GM11168 (cell line): ENCODE results near the gene TCF7L1.

Experiments
- in situ Hi-C: fragments of 300-500 bp; cut with MboI; formaldehyde crosslinking; loops from one replicate; pipeline ENCODE4 v1.12.0; 2022; ENCODE audit warnings: low sequenced_read_pairs; ENCODE audit not compliant: unreplicated experiment

TCF7L1 gene

GRCh38 chr2:85266146-85267041 lies 133.2 kb downstream of the TCF7L1 start:
- in situ Hi-C loops, result no loop called here

GRCh38 chr2:85269959-85270358 lies 136.8 kb downstream of the TCF7L1 start:
- in situ Hi-C loops, result no loop called here

GRCh38 chr2:85272357-85272756 lies 139.2 kb downstream of the TCF7L1 start:
- in situ Hi-C loops, result no loop called here

GRCh38 chr2:85273738-85274731 lies 140.8 kb downstream of the TCF7L1 start:
- in situ Hi-C loops, result no loop called here

- in situ Hi-C loops, result no loop called here
These were observed 142.9 kb downstream of the TCF7L1 start for GRCh38 chr2:85275984-85276540.

GRCh38 chr2:85276571-85277118 lies 143.5 kb downstream of the TCF7L1 start:
- in situ Hi-C loops, result no loop called here

GRCh38 chr2:85277416-85278158 lies 144.4 kb downstream of the TCF7L1 start:
- in situ Hi-C loops, result no loop called here

- in situ Hi-C loops, result no loop called here
These were observed 145.2 kb downstream of the TCF7L1 start for GRCh38 chr2:85278361-85278760.

GRCh38 chr2:85281553-85281952 lies 148.4 kb downstream of the TCF7L1 start:
- in situ Hi-C loops, result no loop called here

GRCh38 chr2:85282914-85283313 lies 149.7 kb downstream of the TCF7L1 start:
- in situ Hi-C loops, result no loop called here

- in situ Hi-C loops, result no loop called here
These were observed 150.4 kb downstream of the TCF7L1 start for GRCh38 chr2:85283641-85284040.

- in situ Hi-C loops, result no loop called here
These were observed 153.7 kb downstream of the TCF7L1 start for GRCh38 chr2:85286918-85287317.

GRCh38 chr2:85287721-85288120 lies 154.5 kb downstream of the TCF7L1 start:
- in situ Hi-C loops, result no loop called here

- in situ Hi-C loops, result no loop called here
These were observed 155.1 kb downstream of the TCF7L1 start for GRCh38 chr2:85288244-85288725.

- in situ Hi-C loops, result loop anchor here (10.0 kb wide), 1 partner anchor 227 kb away; no protein-coding TSS in a partner anchor
These were observed 158.3 kb downstream of the TCF7L1 start for GRCh38 chr2:85291425-85292023.

- in situ Hi-C loops, result no loop called here
These were observed 168.9 kb downstream of the TCF7L1 start for GRCh38 chr2:85302121-85302520.

GRCh38 chr2:85303780-85304531 lies 170.8 kb downstream of the TCF7L1 start:
- in situ Hi-C loops, result no loop called here

- in situ Hi-C loops, result no loop called here
These were observed 174.3 kb downstream of the TCF7L1 start for GRCh38 chr2:85307527-85307897.
